ENCODE data around the gene FGD2.
A peak's percentile ranks its signal among the peaks of the same experiment; 100 is the strongest.

The FGD2 gene

DNA sequence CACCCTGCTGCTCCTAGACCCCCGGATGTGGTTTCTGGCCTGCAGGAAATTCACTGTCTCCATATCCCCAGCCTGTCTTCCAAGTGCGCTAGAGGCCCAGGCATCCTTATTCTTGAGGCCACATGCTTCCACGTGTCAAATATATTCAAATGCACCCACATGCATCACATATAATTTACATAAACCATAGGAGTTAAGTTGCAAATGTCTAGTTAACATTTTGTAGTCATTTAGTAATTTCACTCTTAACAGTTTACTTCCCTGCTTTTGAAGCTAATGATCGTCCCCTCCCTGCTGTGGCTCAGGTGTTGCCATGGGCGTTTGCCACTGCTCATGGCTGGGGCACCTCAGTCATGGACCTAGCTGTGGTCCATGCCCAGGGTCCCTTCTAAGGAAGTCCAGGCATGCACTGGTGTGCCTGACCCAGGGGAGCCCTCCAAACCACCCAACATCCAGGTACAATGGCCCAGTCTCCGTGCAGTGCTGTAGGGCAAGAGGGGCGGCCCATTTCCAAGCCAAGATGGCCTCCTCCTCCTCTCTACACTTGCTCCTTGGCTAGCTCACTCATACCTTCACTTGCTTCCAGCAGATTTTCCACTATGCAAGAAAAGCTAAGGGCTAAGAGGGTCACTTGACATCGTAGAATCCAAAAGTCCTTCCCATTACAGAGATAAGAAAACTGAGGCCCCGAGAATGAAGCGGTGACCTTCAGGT, 42.4 kb downstream of the FGD2 start:
- no peaks in the 10 kb centered on the region for H3K4me1 ChIP-seq (ENCODE audit: control insufficient read depth, insufficient read depth, low read length)
- ChIA-PET POLR2A (interaction anchor here (6.7 kb wide), 1 partner anchor 123 kb away, joined by 51 read pairs; the partner anchor contains the start of gene PIM1), CTCF (interaction anchor here (1.2 to 20.6 kb wide), 7 partner anchors 10 to 281 kb away, joined by 3 to 380 read pairs (median 12); partner anchors contain the start of gene PIM1)
- no peak overlapping the region for H3K4me3 ChIP-seq (ENCODE audit: low read depth, low read length)
- no peak for TF ChIP-seq ZNF138 (tag by site-specific recombination; IDR thresholded peaks at IDR 0.05; ENCODE audit: borderline replicate concordance)
- no peak for TF ChIP-seq ZXDB (tag by site-specific recombination; IDR thresholded peaks at IDR 0.05)
- no peak for TF ChIP-seq WT1 (tag by site-specific recombination; IDR thresholded peaks at IDR 0.05)
- TF ChIP-seq ZNF155 (tag by site-specific recombination; IDR thresholded peaks at IDR 0.05): no peak
- TF ChIP-seq ZFP41 (tag by site-specific recombination; IDR thresholded peaks at IDR 0.05; ENCODE audit: borderline replicate concordance): no peak
- TF ChIP-seq, protein P1, sequence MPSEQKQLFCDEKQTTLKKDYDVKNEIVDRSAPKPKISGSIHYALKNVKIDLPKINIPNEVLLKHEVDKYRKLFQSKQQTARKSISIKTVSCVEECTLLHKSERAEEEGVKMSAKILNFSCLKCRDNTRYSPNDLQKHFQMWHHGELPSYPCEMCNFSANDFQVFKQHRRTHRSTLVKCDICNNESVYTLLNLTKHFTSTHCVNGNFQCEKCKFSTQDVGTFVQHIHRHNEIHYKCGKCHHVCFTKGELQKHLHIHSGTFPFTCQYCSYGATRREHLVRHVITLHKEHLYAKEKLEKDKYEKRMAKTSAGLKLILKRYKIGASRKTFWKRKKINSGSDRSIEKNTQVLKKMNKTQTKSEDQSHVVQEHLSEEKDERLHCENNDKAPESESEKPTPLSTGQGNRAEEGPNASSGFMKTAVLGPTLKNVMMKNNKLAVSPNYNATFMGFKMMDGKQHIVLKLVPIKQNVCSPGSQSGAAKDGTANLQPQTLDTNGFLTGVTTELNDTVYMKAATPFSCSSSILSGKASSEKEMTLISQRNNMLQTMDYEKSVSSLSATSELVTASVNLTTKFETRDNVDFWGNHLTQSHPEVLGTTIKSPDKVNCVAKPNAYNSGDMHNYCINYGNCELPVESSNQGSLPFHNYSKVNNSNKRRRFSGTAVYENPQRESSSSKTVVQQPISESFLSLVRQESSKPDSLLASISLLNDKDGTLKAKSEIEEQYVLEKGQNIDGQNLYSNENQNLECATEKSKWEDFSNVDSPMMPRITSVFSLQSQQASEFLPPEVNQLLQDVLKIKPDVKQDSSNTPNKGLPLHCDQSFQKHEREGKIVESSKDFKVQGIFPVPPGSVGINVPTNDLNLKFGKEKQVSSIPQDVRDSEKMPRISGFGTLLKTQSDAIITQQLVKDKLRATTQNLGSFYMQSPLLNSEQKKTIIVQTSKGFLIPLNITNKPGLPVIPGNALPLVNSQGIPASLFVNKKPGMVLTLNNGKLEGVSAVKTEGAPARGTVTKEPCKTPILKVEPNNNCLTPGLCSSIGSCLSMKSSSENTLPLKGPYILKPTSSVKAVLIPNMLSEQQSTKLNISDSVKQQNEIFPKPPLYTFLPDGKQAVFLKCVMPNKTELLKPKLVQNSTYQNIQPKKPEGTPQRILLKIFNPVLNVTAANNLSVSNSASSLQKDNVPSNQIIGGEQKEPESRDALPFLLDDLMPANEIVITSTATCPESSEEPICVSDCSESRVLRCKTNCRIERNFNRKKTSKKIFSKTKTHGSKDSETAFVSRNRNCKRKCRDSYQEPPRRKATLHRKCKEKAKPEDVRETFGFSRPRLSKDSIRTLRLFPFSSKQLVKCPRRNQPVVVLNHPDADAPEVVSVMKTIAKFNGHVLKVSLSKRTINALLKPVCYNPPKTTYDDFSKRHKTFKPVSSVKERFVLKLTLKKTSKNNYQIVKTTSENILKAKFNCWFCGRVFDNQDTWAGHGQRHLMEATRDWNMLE (tag by site-specific recombination; conservative IDR thresholded peaks at IDR 0.05; ENCODE audit: low read depth): no peak
- TF ChIP-seq ZFP3 (tag by site-specific recombination; IDR thresholded peaks at IDR 0.05; ENCODE audit: low read depth): no peak
- no peak for TF ChIP-seq ZNF701 (tag by site-specific recombination; IDR thresholded peaks at IDR 0.05)
- TF ChIP-seq, protein P2, sequence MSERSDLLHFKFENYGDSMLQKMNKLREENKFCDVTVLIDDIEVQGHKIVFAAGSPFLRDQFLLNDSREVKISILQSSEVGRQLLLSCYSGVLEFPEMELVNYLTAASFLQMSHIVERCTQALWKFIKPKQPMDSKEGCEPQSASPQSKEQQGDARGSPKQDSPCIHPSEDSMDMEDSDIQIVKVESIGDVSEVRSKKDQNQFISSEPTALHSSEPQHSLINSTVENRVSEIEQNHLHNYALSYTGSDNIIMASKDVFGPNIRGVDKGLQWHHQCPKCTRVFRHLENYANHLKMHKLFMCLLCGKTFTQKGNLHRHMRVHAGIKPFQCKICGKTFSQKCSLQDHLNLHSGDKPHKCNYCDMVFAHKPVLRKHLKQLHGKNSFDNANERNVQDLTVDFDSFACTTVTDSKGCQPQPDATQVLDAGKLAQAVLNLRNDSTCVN (tag by site-specific recombination; optimal IDR thresholded peaks at IDR 0.05): no peak
- TF ChIP-seq ZNF785 (tag by site-specific recombination; IDR thresholded peaks at IDR 0.05): no peak
- TF ChIP-seq ZNF510 (tag by site-specific recombination; IDR thresholded peaks at IDR 0.05; ENCODE audit: insufficient replicate concordance): no peak
- TF ChIP-seq ZNF292 (tag by site-specific recombination; IDR thresholded peaks at IDR 0.05; ENCODE audit: borderline replicate concordance, low read depth): no peak
- H3K36me3 ChIP-seq (ENCODE audit: control insufficient read depth in 2 of 2, insufficient read depth in 1 of 2, low read length in 2 of 2): no peaks in the 10 kb centered on the region
- H3K9me3 ChIP-seq (ENCODE audit: control insufficient read depth, insufficient read depth, low read depth, low read length): no peaks in the 10 kb centered on the region
- H3K27ac ChIP-seq (ENCODE audit: extremely low read depth, low read depth, low read length): no peak overlapping the region

DNA sequence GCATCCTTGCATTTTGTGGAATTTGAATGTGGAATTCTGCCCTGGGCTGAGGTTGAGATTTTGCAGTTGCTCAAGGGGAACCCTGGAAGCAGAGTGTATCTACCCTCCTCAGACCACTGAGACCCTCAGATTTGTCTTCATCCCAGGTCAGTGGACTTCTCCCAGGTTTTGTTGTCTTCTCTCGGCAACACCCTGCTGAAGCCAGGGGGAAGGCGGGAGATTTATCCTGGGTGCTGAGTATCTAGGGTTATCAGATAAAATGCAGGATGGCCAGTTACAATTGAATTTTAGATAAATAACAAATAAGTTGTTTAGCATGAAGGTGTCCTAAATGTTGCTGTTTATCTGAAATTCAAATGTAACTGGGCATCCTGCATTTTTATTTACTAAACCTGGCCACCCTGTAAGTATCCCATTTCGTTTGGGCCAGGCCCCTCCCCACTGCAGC, 43.0 kb downstream of the FGD2 start:
- POLR2A ChIA-PET: interaction anchor here (6.7 kb wide), 1 partner anchor 122 kb away, joined by 51 read pairs; the partner anchor contains the start of gene PIM1
- H3K4me1 ChIP-seq (ENCODE audit: control insufficient read depth, insufficient read depth, low read length): no peaks in the 10 kb centered on the region
- TF ChIP-seq, protein P3, sequence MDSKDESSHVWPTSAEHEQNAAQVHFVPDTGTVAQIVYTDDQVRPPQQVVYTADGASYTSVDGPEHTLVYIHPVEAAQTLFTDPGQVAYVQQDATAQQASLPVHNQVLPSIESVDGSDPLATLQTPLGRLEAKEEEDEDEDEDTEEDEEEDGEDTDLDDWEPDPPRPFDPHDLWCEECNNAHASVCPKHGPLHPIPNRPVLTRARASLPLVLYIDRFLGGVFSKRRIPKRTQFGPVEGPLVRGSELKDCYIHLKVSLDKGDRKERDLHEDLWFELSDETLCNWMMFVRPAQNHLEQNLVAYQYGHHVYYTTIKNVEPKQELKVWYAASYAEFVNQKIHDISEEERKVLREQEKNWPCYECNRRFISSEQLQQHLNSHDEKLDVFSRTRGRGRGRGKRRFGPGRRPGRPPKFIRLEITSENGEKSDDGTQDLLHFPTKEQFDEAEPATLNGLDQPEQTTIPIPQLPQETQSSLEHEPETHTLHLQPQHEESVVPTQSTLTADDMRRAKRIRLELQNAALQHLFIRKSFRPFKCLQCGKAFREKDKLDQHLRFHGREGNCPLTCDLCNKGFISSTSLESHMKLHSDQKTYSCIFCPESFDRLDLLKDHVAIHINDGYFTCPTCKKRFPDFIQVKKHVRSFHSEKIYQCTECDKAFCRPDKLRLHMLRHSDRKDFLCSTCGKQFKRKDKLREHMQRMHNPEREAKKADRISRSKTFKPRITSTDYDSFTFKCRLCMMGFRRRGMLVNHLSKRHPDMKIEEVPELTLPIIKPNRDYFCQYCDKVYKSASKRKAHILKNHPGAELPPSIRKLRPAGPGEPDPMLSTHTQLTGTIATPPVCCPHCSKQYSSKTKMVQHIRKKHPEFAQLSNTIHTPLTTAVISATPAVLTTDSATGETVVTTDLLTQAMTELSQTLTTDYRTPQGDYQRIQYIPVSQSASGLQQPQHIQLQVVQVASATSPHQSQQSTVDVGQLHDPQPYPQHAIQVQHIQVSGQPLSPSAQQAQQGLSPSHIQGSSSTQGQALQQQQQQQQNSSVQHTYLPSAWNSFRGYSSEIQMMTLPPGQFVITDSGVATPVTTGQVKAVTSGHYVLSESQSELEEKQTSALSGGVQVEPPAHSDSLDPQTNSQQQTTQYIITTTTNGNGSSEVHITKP (tag by site-specific recombination; IDR thresholded peaks at IDR 0.05): peak; percentile 48; the same call in 1 of the 2 replicates
- TF ChIP-seq, protein P4, sequence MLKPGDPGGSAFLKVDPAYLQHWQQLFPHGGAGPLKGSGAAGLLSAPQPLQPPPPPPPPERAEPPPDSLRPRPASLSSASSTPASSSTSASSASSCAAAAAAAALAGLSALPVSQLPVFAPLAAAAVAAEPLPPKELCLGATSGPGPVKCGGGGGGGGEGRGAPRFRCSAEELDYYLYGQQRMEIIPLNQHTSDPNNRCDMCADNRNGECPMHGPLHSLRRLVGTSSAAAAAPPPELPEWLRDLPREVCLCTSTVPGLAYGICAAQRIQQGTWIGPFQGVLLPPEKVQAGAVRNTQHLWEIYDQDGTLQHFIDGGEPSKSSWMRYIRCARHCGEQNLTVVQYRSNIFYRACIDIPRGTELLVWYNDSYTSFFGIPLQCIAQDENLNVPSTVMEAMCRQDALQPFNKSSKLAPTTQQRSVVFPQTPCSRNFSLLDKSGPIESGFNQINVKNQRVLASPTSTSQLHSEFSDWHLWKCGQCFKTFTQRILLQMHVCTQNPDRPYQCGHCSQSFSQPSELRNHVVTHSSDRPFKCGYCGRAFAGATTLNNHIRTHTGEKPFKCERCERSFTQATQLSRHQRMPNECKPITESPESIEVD (tag by site-specific recombination; IDR thresholded peaks at IDR 0.05): no peak
- H3K27ac ChIP-seq (ENCODE audit: extremely low read depth, low read depth, low read length): no peak overlapping the region
- CTCF ChIA-PET: interaction anchor here (0.6 to 20.6 kb wide), 7 partner anchors 10 to 282 kb away, joined by 3 to 380 read pairs (median 12); partner anchors contain the start of gene PIM1
- H3K36me3 ChIP-seq (ENCODE audit: control insufficient read depth in 2 of 2, insufficient read depth in 1 of 2, low read length in 2 of 2): no peaks in the 10 kb centered on the region
- no peaks in the 10 kb centered on the region for H3K9me3 ChIP-seq (ENCODE audit: control insufficient read depth, insufficient read depth, low read depth, low read length)
- no peak overlapping the region for H3K4me3 ChIP-seq (ENCODE audit: low read depth, low read length)

Measured in HEK293 (cell line).